ENCODE data around the gene RAP1GAP. TPM values are rescaled to one million over a fixed set of nuclear protein-coding genes. Genes with fewer than 3 reads are reported as not detected.

The RAP1GAP gene
- polyA plus RNA-seq, 1 donor = 20.2 TPM

Other genes starting within 250 kb of the RAP1GAP start
- 16.8 TPM for gene NBPF3, start 229.2 kb downstream of the RAP1GAP start, polyA plus RNA-seq (ENCODE audit: insufficient read length)
- gene ALPL, start 159.9 kb downstream of the RAP1GAP start, polyA plus RNA-seq (ENCODE audit: insufficient read length) = 40.2 TPM
- gene USP48, start 113.8 kb upstream of the RAP1GAP start, polyA plus RNA-seq (ENCODE audit: insufficient read length) = 94.3 TPM
- gene LDLRAD2, start 142.9 kb upstream of the RAP1GAP start, polyA plus RNA-seq (ENCODE audit: insufficient read length) = 4.6 TPM

Data from left kidney (tissue), 1 donor.